Retina (tissue), 1 donor: ENCODE measurements around the gene ATAD1.

Source experiments
- DNase-seq: peaks from one replicate; pipeline ENCODE4 v3.0.0-alpha.2; 2016

The ATAD1 gene

DNA sequence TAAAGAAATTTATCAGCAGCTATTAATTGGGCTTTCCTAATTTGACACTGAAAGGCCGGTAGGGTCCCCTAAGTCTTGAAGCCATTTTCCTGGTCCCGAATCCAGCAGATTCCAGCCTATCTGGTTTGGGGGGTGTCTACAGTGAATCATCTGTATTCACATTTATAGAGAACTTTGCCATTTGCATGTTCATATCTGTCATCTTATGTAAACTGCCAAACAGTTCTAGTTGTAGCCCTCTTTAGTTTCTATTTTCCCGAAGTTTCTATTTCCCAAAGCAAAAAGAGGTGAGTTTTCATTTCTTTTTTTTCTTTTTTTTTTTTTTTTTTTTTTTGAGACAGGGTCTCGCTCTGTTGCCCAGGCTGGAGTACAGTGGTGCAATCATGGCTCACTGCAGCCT is 110.8 kb downstream of the ATAD1 start:
- DNase-seq = no peak

DNA sequence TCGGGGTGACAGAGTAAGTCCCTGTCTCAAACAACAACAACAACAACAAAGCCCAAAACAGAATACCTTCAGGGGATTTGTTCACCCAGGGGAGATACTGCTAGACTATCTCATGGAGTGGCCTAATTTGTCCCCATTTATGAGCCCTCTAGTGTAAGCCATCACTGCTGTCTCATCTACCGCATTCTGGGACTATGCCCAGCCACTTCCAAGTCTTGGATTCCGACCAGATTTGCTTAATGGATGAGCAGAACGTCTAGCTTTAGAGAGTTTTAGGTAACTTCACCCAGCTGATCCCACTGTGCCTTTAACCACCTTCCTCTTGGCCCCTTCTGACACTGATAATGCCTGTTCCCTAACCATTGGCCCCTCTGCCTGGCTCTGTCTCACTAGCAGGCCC is 111.3 kb downstream of the ATAD1 start:
- no peak for DNase-seq

DNA sequence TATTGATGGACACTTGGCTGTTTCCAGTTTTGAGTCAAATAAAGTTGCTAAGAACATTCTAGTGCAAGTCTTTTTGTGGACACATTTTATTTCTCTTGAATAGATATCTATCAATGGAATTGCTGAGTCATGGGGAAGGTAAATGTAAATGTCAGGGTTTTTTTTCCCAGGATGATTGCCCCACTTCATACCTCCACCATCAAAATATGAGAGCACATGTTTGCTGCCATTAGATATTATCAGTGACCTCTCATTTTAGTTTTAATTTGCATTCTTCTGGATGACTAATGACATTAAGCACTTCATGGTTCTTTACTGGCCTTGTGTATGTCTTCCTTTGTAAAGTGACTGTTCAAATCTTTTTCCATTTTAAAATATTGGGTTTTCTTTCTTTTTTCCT is 112.7 kb downstream of the ATAD1 start:
- no peak for DNase-seq

DNA sequence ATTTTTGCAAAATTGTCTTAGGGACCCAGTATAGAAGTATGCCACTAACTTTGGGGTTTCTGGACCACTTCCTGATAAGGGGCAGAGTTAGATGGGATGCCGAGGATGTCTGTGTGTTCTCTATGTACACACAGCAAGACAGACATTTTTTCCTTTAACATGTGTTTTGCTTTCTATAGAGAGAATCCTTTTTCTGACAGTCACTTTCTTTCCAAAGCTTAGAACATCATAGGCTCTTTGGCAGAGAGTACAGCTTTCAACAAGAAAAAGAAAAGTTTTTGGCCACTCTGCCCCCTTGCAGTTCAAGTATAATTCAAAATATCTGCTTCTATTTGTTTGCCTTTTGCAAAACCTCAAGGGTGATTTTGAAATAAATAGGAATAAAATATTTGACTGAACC is 114.3 kb downstream of the ATAD1 start:
- no peak for DNase-seq

DNA sequence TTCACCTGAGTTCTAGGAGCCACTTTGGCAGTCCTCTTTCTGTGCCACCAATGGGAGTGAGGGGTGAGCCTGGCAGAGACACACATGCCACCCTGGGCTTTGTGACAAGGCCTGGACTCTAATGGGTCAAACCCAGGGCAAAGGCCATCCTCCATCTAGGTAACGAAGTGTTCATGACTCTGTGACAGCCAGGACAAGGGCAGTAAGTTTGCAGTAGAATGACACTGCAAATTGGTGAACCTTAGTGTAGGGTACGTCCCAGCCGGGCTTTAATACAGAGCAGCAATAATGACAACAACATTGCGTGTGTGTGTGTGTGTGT is 115.1 kb downstream of the ATAD1 start:
- no peak for DNase-seq

DNA sequence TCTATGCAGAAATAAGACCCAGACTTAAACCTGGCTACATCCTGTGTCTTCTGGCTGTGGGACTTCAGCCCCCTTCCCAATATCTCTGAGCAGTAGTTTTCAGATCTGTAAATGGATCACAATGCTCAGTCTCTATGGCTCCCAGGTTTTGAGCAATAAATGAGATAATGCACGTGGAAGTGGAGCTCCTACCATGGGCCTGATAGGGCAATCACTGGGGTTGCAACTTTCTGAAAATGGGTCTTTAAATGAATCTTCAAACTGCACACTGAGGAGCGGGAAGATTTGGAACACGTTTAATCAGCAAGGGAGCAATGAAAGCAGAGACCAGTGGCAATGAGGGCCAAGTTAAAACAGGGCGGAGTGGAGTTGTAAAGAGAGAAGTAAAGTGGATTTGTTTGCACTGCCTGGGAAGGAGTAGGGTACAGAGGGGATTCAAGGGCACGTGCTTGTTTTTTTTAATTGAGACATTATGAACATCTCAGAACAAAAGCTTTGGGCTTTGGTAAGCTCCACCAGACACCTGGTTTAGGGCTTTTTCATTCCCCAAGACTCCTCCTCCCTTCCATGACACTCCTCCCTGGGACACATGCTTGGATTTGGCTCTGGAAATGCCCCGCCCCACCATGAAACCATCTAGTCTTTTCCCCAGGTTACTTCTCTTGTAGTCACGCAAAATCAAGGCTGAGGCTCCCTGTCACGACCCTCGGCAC is 115.6 kb downstream of the ATAD1 start:
- no peak for DNase-seq
